Coronary artery (tissue), 2 donors: Measurements from ENCODE around the gene BST1.
A peak's percentile ranks its signal among the peaks of the same experiment; 100 is the strongest.

Experiments used
- DNase-seq: peaks from one replicate; pipeline ENCODE4 v3.0.0-alpha.2; 2017; ENCODE audit warnings: low spot score
- H3K27ac ChIP-seq, 2 donors: fragments of 200-600 bp; sonication (generic); one replicate each; pipeline ENCODE4 v1.5.1; 2016 to 2019
- H3K4me3 ChIP-seq: fragments of 200-600 bp; sonication (generic); 2 replicates; pipeline ENCODE4 v1.5.1; 2016; ENCODE audit warnings: mild to moderate bottlenecking, moderate library complexity
- CTCF ChIP-seq: fragments of 200-600 bp; sonication (generic); IDR thresholded peaks from one replicate; pipeline ENCODE4 v1.5.1; 2019; ENCODE audit warnings: antibody characterized with exemption

Gene BST1

GRCh38 chr4:15707363-15707715 is 4.5 kb downstream of the BST1 start:
- DNase-seq, result no peak
- no peak overlapping the region for H3K4me3 ChIP-seq
- no peak for TF ChIP-seq CTCF
- no peak overlapping the region for H3K27ac ChIP-seq

DNA sequence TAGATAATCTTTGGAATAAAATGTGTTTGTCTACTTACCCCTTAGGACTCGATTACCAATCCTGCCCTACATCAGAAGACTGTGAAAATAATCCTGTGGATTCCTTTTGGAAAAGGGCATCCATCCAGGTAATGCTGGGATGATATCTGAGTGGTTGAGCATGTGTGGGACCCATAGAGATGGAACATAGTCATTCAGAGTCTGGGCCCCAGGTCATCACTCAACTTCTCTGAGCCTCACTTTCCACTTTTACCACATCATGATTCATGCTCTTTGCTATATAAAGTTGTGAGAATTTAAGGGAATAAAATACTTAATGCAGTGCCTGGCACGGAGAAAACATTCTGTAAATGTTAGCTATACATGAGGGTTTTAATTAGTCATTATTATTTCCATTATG is 8.9 kb downstream of the BST1 start:
- H3K27ac ChIP-seq, result no peak overlapping the region
- no peak for DNase-seq
- no peak for TF ChIP-seq CTCF
- no peak overlapping the region for H3K4me3 ChIP-seq

- no peak for DNase-seq
- no peak for TF ChIP-seq CTCF
- Histone ChIP-seq H3K4me3 (no peak overlapping the region), H3K27ac (no peak overlapping the region)
These were observed 9.3 kb downstream of the BST1 start for GRCh38 chr4:15712214-15712613.

GRCh38 chr4:15714141-15714540 is 11.3 kb downstream of the BST1 start:
- TF ChIP-seq CTCF, result no peak
- H3K27ac ChIP-seq, result no peak overlapping the region

GRCh38 chr4:15714646-15715435 is 12.0 kb downstream of the BST1 start:
- Histone ChIP-seq H3K27ac (no peak overlapping the region), H3K4me3 (no peak overlapping the region)
- no peak for TF ChIP-seq CTCF
- DNase-seq, result no peak

More at GRCh38 chr4:15714141-15714540, 11.3 kb downstream of the BST1 start:
- H3K4me3 ChIP-seq, result no peak overlapping the region
- no peak for DNase-seq

GRCh38 chr4:15716115-15716514 is 13.2 kb downstream of the BST1 start:
- no peak for TF ChIP-seq CTCF
- no peak for DNase-seq
- Histone ChIP-seq H3K27ac (no peak overlapping the region), H3K4me3 (no peak overlapping the region)

GRCh38 chr4:15717086-15717485 is 14.2 kb downstream of the BST1 start:
- peak overlapping the region in 1 of 2 donors; percentile 24 for H3K27ac ChIP-seq
- no peak for TF ChIP-seq CTCF
- H3K4me3 ChIP-seq, result no peak overlapping the region
- no peak for DNase-seq
